SK-N-SH treated with all-trans-retinoic acid at 6 μM for 48 hours (cell line): ENCODE results near the gene FDCSP.

Experiments used
- ATAC-seq: fragments of 200-7000 bp; cut with Tn5 transposase; 3 replicates; pipeline ENCODE4 v1.9.1; 2020; ENCODE audit warnings: mild to moderate bottlenecking, moderate library complexity
- ARNTL ChIP-seq: fragments of 450-650 bp; formaldehyde crosslinking; IDR thresholded peaks from 2 replicates; pipeline ENCODE4 v1.5.0; 2020; ENCODE audit warnings: low read depth, mild to moderate bottlenecking, moderate library complexity, borderline replicate concordance
- BACH2 ChIP-seq: fragments of 250-450 bp; sonication (Bioruptor Pico); IDR thresholded peaks from 2 replicates; pipeline ENCODE4 v1.9.0; 2021; ENCODE audit warnings: mild to moderate bottlenecking, borderline replicate concordance
- CSDC2 ChIP-seq: fragments of 250-450 bp; sonication (Bioruptor Pico); IDR thresholded peaks from 2 replicates; pipeline ENCODE4 v1.5.0; 2020; ENCODE audit warnings: mild to moderate bottlenecking, moderate library complexity
- ESRRG ChIP-seq: fragments of 250-450 bp; sonication (Bioruptor Pico); IDR thresholded peaks from 2 replicates; pipeline ENCODE4 v1.6.1; 2021; ENCODE audit warnings: mild to moderate bottlenecking
- GLIS3 ChIP-seq: fragments of 250-450 bp; sonication (Bioruptor Pico); IDR thresholded peaks from 2 replicates; pipeline ENCODE4 v1.5.0; 2020; ENCODE audit warnings: mild to moderate bottlenecking, moderate library complexity
- ISL1 ChIP-seq: fragments of 250-450 bp; sonication (Bioruptor Pico); IDR thresholded peaks from 2 replicates; pipeline ENCODE4 v2.1.2; 2022; ENCODE audit warnings: mild to moderate bottlenecking, moderate library complexity
- OSR1 ChIP-seq: fragments of 250-450 bp; sonication (Bioruptor Pico); IDR thresholded peaks from 2 replicates; pipeline ENCODE4 v1.8.0; 2022; ENCODE audit warnings: moderate library complexity, mild to moderate bottlenecking, inconsistent platforms
- PPARA ChIP-seq: fragments of 250-450 bp; sonication (Bioruptor Pico); IDR thresholded peaks from 2 replicates; pipeline ENCODE4 v1.5.0; 2020; ENCODE audit warnings: mild to moderate bottlenecking, borderline replicate concordance
- RARB ChIP-seq: fragments of 250-450 bp; sonication (Bioruptor Pico); IDR thresholded peaks from 2 replicates; pipeline ENCODE4 v1.8.0; 2021; ENCODE audit warnings: mild to moderate bottlenecking, moderate library complexity
- SNAI2 ChIP-seq: fragments of 250-450 bp; sonication (Bioruptor Pico); IDR thresholded peaks from 2 replicates; pipeline ENCODE4 v1.5.0; 2020; ENCODE audit warnings: mild to moderate bottlenecking, moderate library complexity
- TCF4 ChIP-seq: fragments of 250-450 bp; sonication (Bioruptor Pico); IDR thresholded peaks from 2 replicates; pipeline ENCODE4 v1.8.0; 2021; ENCODE audit warnings: mild to moderate bottlenecking, moderate library complexity, borderline replicate concordance
- TOX ChIP-seq: fragments of 250-450 bp; sonication (Bioruptor Pico); IDR thresholded peaks from 2 replicates; pipeline ENCODE4 v1.8.0; 2021; ENCODE audit warnings: mild to moderate bottlenecking, moderate library complexity, borderline replicate concordance
- ZC3H10 ChIP-seq: fragments of 250-450 bp; sonication (Bioruptor Pico); IDR thresholded peaks from 2 replicates; pipeline ENCODE4 v1.5.1; 2021; ENCODE audit warnings: mild to moderate bottlenecking, moderate library complexity
- ZFP3 ChIP-seq: fragments of 250-450 bp; sonication (Bioruptor Pico); IDR thresholded peaks from 2 replicates; pipeline ENCODE4 v1.5.0; 2020; ENCODE audit warnings: mild to moderate bottlenecking, moderate library complexity
- ZFP30 ChIP-seq: fragments of 450-650 bp; formaldehyde crosslinking; IDR thresholded peaks from 2 replicates; pipeline ENCODE4 v1.5.0; 2022; ENCODE audit warnings: mild to moderate bottlenecking, moderate library complexity
- ZNF565 ChIP-seq: fragments of 450-650 bp; formaldehyde crosslinking; conservative IDR thresholded peaks from 2 replicates; pipeline ENCODE4 v1.5.0; 2020; ENCODE audit warnings: low read depth, mild to moderate bottlenecking, moderate library complexity
- ZNF8 ChIP-seq: fragments of 450-650 bp; formaldehyde crosslinking; IDR thresholded peaks from 2 replicates; pipeline ENCODE4 v1.5.0; 2020; ENCODE audit warnings: mild to moderate bottlenecking, moderate library complexity
- TF ChIP-seq, protein P1 (sequence below): fragments of 250-450 bp; sonication (Bioruptor Pico); IDR thresholded peaks from 2 replicates; pipeline ENCODE4 v1.5.0; 2020; ENCODE audit warnings: mild to moderate bottlenecking, moderate library complexity
- TF ChIP-seq, protein P2 (sequence below): fragments of 250-450 bp; sonication (Bioruptor Pico); IDR thresholded peaks from 2 replicates; pipeline ENCODE4 v1.8.0; 2021; ENCODE audit warnings: low read depth, mild to moderate bottlenecking, moderate library complexity, borderline replicate concordance
- TF ChIP-seq, protein P3 (sequence below): fragments of 250-450 bp; sonication (Bioruptor Pico); IDR thresholded peaks from 2 replicates; pipeline ENCODE4 v1.8.0; 2020; ENCODE audit warnings: mild to moderate bottlenecking, moderate library complexity, borderline replicate concordance
- TF ChIP-seq, protein P4 (sequence below): fragments of 250-450 bp; sonication (Bioruptor Pico); IDR thresholded peaks from 2 replicates; pipeline ENCODE4 v1.5.1; 2021; ENCODE audit warnings: mild to moderate bottlenecking, moderate library complexity
- TF ChIP-seq, protein P5 (sequence below): fragments of 250-450 bp; sonication (Bioruptor Pico); IDR thresholded peaks from 2 replicates; pipeline ENCODE4 v1.5.1; 2020; ENCODE audit warnings: low read depth, mild to moderate bottlenecking, moderate library complexity

FDCSP gene

DNA sequence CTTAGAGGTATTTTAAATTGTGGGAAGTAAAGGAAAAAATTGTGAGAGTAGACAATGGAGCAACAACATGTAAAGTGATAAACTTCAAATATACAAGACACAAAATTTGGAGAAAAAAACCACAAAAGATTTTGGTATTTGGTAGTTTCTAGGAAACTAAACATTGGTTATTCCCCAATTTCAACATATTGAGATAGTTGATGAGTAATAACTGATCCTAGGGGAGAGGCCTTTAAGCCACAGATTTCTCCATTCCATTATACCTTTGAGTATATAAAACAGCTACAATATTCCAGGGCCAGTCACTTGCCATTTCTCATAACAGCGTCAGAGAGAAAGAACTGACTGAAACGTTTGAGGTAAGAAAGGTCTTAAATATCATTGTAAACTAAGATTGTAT lies at the start of gene FDCSP:
Gene FDCSP, plus strand, starts transcription at position 301 of the 400 bp plus-strand sequence. CDS start 5,071 bp downstream, outside the sequence.
- ATAC-seq, result no peak
- TF ChIP-seq OSR1 (CRISPR knock-in tag) (no peak), ZC3H10 (CRISPR knock-in tag) (no peak), ESRRG (no peak), ISL1 (CRISPR knock-in tag) (no peak), GLIS3 (no peak)
- TF ChIP-seq, protein P1, sequence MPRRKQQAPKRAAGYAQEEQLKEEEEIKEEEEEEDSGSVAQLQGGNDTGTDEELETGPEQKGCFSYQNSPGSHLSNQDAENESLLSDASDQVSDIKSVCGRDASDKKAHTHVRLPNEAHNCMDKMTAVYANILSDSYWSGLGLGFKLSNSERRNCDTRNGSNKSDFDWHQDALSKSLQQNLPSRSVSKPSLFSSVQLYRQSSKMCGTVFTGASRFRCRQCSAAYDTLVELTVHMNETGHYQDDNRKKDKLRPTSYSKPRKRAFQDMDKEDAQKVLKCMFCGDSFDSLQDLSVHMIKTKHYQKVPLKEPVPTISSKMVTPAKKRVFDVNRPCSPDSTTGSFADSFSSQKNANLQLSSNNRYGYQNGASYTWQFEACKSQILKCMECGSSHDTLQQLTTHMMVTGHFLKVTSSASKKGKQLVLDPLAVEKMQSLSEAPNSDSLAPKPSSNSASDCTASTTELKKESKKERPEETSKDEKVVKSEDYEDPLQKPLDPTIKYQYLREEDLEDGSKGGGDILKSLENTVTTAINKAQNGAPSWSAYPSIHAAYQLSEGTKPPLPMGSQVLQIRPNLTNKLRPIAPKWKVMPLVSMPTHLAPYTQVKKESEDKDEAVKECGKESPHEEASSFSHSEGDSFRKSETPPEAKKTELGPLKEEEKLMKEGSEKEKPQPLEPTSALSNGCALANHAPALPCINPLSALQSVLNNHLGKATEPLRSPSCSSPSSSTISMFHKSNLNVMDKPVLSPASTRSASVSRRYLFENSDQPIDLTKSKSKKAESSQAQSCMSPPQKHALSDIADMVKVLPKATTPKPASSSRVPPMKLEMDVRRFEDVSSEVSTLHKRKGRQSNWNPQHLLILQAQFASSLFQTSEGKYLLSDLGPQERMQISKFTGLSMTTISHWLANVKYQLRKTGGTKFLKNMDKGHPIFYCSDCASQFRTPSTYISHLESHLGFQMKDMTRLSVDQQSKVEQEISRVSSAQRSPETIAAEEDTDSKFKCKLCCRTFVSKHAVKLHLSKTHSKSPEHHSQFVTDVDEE (CRISPR knock-in tag), result no peak
- TF ChIP-seq, all 23 proteins: peak for 0

DNA sequence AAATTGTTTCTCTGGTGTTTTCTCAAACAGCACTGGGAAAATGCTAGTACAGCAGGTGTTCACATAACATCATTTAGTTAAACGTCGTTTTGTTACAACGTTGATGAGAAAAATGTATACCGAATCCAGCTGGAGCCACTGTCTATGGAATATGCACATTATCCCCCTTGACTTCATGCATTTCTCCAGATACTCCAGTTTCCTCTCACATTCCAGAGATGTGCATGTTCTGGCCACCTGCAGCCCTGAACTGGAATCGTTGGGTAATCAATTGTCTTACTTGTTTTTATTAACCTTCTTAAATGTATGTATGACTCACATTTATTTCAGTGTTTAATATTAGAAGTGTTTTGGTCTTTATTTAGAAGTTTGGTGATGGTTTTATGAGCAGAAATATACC lies 48.8 kb upstream of the FDCSP start:
- ATAC-seq, result no peak
- TF ChIP-seq ZNF8, result no peak
- no peak for TF ChIP-seq RARB (CRISPR knock-in tag)
- TF ChIP-seq ESRRG, result no peak
- no peak for TF ChIP-seq ARNTL
- no peak for TF ChIP-seq GLIS3
- TF ChIP-seq, protein P2, sequence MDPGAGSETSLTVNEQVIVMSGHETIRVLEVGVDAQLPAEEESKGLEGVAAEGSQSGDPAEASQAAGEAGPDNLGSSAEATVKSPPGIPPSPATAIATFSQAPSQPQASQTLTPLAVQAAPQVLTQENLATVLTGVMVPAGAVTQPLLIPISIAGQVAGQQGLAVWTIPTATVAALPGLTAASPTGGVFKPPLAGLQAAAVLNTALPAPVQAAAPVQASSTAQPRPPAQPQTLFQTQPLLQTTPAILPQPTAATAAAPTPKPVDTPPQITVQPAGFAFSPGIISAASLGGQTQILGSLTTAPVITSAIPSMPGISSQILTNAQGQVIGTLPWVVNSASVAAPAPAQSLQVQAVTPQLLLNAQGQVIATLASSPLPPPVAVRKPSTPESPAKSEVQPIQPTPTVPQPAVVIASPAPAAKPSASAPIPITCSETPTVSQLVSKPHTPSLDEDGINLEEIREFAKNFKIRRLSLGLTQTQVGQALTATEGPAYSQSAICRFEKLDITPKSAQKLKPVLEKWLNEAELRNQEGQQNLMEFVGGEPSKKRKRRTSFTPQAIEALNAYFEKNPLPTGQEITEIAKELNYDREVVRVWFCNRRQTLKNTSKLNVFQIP (CRISPR knock-in tag), result no peak
- no peak for TF ChIP-seq SNAI2 (CRISPR knock-in tag)
- TF ChIP-seq TOX, result no peak
- no peak for TF ChIP-seq ZNF565 (CRISPR knock-in tag)
- TF ChIP-seq, all 23 proteins: peak for 0

DNA sequence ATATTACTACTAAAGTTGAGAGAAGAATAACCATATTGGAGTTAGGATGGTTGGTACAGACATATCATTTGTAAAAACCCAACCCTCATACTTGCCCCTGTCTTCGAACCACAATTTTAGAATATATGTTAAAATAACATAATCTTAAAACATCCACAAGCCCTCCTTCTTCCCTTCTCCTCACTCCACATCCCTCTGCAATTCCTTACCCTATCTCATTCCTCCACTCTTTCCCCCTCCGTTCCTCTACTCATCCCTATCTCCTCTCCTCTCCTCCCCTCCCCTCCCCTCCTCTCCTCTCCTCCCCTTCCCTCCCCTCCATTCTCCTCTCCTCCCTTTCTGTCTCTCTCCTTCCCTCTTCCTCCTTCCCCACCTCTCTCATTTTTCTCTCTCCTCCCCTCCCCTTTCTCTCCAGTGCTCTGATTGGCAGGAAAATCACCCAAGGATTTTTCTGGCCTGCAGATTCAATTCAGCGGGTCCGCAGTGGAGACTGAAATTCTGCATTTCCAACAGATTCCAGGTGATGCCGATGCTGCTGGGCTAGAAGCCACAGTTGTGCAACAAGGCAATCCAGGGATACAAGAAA lies 47.8 kb upstream of the FDCSP start:
- no peak for ATAC-seq
- TF ChIP-seq CSDC2 (no peak), ARNTL (no peak), ZNF8 (no peak), TCF4 (CRISPR knock-in tag) (no peak), ISL1 (CRISPR knock-in tag) (no peak), ESRRG (no peak), ZC3H10 (CRISPR knock-in tag) (no peak), SNAI2 (CRISPR knock-in tag) (no peak), ZNF565 (CRISPR knock-in tag) (no peak), ZFP30 (CRISPR knock-in tag) (no peak), GLIS3 (no peak), OSR1 (CRISPR knock-in tag) (no peak), ZFP3 (CRISPR knock-in tag) (no peak), PPARA (CRISPR knock-in tag) (no peak), BACH2 (CRISPR knock-in tag) (no peak)
- TF ChIP-seq, protein P1 (CRISPR knock-in tag), result no peak
- TF ChIP-seq, protein P3, sequence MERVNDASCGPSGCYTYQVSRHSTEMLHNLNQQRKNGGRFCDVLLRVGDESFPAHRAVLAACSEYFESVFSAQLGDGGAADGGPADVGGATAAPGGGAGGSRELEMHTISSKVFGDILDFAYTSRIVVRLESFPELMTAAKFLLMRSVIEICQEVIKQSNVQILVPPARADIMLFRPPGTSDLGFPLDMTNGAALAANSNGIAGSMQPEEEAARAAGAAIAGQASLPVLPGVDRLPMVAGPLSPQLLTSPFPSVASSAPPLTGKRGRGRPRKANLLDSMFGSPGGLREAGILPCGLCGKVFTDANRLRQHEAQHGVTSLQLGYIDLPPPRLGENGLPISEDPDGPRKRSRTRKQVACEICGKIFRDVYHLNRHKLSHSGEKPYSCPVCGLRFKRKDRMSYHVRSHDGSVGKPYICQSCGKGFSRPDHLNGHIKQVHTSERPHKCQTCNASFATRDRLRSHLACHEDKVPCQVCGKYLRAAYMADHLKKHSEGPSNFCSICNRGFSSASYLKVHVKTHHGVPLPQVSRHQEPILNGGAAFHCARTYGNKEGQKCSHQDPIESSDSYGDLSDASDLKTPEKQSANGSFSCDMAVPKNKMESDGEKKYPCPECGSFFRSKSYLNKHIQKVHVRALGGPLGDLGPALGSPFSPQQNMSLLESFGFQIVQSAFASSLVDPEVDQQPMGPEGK (CRISPR knock-in tag), result no peak
- TF ChIP-seq, protein P4, sequence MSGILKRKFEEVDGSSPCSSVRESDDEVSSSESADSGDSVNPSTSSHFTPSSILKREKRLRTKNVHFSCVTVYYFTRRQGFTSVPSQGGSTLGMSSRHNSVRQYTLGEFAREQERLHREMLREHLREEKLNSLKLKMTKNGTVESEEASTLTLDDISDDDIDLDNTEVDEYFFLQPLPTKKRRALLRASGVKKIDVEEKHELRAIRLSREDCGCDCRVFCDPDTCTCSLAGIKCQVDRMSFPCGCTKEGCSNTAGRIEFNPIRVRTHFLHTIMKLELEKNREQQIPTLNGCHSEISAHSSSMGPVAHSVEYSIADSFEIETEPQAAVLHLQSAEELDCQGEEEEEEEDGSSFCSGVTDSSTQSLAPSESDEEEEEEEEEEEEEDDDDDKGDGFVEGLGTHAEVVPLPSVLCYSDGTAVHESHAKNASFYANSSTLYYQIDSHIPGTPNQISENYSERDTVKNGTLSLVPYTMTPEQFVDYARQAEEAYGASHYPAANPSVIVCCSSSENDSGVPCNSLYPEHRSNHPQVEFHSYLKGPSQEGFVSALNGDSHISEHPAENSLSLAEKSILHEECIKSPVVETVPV (CRISPR knock-in tag), result no peak
- TF ChIP-seq, protein P5, sequence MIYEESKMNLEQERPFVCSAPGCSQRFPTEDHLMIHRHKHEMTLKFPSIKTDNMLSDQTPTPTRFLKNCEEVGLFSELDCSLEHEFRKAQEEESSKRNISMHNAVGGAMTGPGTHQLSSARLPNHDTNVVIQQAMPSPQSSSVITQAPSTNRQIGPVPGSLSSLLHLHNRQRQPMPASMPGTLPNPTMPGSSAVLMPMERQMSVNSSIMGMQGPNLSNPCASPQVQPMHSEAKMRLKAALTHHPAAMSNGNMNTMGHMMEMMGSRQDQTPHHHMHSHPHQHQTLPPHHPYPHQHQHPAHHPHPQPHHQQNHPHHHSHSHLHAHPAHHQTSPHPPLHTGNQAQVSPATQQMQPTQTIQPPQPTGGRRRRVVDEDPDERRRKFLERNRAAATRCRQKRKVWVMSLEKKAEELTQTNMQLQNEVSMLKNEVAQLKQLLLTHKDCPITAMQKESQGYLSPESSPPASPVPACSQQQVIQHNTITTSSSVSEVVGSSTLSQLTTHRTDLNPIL (CRISPR knock-in tag), result no peak
- TF ChIP-seq, protein P2 (CRISPR knock-in tag), result no peak
